ENCODE data around the gene TRIM47. TPM values are rescaled to one million over a fixed set of nuclear protein-coding genes. Genes with fewer than 3 reads are reported as not detected.

Gene TRIM47
- total and polyA plus RNA-seq, 2 of the 13 experiments (the other 11 are each of a cell fraction or from before 2014, with no cell fraction given): 33.5 to 82.0 TPM

DNA sequence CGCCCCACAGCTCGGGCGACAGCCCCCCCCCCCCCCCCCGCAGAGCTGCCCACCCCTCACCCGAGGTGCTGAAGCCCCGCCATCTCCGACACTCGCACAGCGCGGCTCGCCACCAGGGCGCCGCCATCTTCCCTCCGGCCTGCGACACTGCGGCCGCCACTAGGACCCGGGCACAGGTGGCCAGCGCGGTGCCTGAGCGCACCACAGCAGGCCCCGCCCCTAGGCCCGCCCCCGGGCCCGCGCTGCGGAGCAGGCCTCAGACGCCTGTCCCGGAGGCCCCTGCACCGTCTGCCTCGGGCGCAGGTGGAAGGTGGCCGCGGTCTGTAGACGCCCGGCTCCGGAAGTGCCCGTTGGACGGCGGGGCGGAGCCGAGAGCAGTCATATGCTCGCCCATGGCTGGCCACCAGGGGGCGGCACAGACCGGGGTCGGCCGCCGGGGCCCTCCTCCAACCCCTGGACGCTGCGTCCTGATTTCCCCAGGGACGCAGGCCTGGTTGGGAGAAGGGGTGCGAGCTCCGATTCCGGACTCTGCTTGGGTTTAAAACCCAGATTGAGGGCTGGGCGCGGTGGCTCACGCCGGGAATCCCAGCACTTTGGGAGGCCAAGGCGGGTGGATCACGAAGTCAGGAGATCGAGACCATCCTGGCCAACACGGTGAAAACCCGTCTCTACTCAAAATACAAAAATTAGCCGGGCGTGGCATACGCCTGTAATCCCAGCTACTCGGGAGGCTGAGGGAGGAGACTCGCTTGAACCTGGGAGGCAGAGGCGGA is 26.6 kb upstream of the TRIM47 start, which contains the start of gene MRPL38 (continued):
- no peak for TF ChIP-seq CEBPZ (IDR thresholded peaks at IDR 0.05; ENCODE audit: low read length)
- TF ChIP-seq ESRRA (CRISPR knock-in tag; IDR thresholded peaks at IDR 0.05; ENCODE audit: low read depth): peak; percentile 93
- TF ChIP-seq, protein P1, sequence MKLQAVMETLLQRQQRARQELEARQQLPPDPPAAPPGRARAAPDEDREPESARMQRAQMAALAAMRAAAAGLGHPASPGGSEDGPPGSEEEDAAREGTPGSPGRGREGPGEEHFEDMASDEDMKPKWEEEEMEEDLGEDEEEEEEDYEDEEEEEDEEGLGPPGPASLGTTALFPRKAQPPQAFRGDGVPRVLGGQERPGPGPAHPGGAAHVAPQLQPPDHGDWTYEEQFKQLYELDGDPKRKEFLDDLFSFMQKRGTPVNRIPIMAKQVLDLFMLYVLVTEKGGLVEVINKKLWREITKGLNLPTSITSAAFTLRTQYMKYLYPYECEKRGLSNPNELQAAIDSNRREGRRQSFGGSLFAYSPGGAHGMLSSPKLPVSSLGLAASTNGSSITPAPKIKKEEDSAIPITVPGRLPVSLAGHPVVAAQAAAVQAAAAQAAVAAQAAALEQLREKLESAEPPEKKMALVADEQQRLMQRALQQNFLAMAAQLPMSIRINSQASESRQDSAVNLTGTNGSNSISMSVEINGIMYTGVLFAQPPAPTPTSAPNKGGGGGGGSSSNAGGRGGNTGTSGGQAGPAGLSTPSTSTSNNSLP (IDR thresholded peaks at IDR 0.05; ENCODE audit: low read depth, low read length): peak; percentile 49; the same call in 1 of the 2 replicates
- TF ChIP-seq ZNF788 (CRISPR knock-in tag; IDR thresholded peaks at IDR 0.05; ENCODE audit: borderline replicate concordance): peak; percentile 98; the same call in 1 of the 2 replicates
- TF ChIP-seq ZNF615 (CRISPR knock-in tag; IDR thresholded peaks at IDR 0.05; ENCODE audit: borderline replicate concordance): peak; percentile 78; the same call in 1 of the 2 replicates
- TF ChIP-seq SIX1 (CRISPR knock-in tag; IDR thresholded peaks at IDR 0.05; ENCODE audit: borderline replicate concordance): peak; percentile 53; the same call in 1 of the 2 replicates
- TF ChIP-seq ZNF451 (CRISPR knock-in tag; IDR thresholded peaks at IDR 0.05): peak; percentile 88; the same call in 1 of the 2 replicates
- no peak for TF ChIP-seq ZNF782 (CRISPR knock-in tag; IDR thresholded peaks at IDR 0.05; ENCODE audit: borderline replicate concordance)
- TF ChIP-seq NR3C1 (CRISPR knock-in tag; IDR thresholded peaks at IDR 0.05): no peak
- no peak for TF ChIP-seq ZBTB7A (CRISPR knock-in tag; IDR thresholded peaks at IDR 0.05)
- TF ChIP-seq POGK (CRISPR knock-in tag; conservative IDR thresholded peaks at IDR 0.05): peak; percentile 99
- peak; percentile 74; the same call in 1 of the 2 replicates for TF ChIP-seq CHCHD3 (CRISPR knock-in tag; IDR thresholded peaks at IDR 0.05)
- TF ChIP-seq ZNF766 (CRISPR knock-in tag; IDR thresholded peaks at IDR 0.05; ENCODE audit: borderline replicate concordance): peak; percentile 87
- TF ChIP-seq HMGXB3 (CRISPR knock-in tag; IDR thresholded peaks at IDR 0.05; ENCODE audit: borderline replicate concordance): peak; percentile 92
- TF ChIP-seq ZNF30 (CRISPR knock-in tag; IDR thresholded peaks at IDR 0.05): no peak
- no peak for TF ChIP-seq ZFP36 (IDR thresholded peaks at IDR 0.05; ENCODE audit: borderline replicate concordance, low read depth, low read length, partially characterized antibody)
- no peak for TF ChIP-seq ZNF644 (CRISPR knock-in tag; IDR thresholded peaks at IDR 0.05; ENCODE audit: low read depth)

Data from HepG2 (cell line).